D341Med (cell line): ENCODE measurements around the gene TOP2A.

Source experiments
- DNase-seq: peaks from one replicate; pipeline ENCODE4 v3.0.0; 2012; ENCODE audit warnings: low spot score

Gene TOP2A

DNA sequence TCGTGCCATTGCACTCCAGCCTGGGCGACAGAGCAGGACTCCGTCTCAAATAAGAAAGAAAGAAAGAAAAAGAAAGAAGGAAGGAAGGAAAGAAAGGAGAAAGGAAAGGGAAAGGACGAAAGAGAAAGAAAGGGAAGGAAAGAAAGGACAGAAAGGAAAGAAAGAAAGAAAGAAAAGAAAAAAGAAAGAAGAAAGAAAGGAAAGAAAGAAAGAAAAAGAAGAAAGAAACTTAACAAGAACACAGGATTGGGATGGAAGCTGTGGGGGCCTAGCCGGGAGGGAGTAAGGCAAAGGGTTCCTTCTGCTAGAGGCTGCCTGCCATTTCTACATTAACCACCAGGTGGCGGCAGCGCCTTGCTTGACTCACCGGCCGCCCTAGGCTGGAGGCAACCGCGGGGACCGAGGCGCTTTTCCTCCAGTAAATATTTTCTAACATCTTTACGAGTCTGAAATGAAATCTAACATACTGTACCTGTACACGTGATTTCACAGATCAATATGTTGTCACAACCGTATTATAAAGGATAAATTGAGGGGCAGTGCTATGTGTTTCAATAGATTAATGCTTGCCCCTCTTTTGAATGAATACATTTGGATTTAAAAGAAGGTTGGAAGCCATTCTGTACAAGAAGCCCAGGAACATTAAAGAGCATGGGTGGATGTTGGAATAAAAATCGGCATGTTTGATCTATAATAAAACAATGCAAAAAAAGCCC lies 59.2 kb downstream of the TOP2A start:
- peak; percentile 95 for DNase-seq

DNA sequence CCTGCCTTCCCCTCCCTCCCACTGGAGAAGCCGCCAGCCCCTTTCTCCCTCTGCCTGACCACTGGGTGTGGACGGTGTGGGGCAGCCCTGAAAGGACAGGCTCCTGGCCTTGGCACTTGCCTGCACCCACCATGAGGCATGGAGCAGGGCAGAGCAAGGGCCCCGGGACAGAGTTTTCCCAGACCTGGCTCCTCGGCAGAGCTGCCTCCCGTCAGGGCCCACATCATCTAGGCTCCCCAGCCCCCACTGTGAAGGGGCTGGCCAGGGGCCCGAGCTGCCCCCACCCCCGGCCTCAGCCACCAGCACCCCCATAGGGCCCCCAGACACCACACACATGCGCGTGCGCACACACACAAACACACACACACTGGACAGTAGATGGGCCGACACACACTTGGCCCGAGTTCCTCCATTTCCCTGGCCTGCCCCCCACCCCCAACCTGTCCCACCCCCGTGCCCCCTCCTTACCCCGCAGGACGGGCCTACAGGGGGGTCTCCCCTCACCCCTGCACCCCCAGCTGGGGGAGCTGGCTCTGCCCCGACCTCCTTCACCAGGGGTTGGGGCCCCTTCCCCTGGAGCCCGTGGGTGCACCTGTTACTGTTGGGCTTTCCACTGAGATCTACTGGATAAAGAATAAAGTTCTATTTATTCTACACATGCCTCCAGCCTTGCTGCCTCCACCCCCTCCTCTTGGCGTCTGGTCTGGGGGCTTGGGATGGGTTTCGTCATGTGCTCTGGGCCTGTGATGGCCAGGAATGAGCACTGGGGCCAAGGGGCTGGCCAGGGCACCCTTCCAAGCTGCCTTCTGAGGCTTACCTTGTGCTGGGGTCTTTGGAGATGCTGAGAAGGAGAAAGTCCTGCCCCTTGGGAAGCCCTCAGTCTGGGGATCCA lies 60.5 kb downstream of the TOP2A start:
- no peak for DNase-seq

DNA sequence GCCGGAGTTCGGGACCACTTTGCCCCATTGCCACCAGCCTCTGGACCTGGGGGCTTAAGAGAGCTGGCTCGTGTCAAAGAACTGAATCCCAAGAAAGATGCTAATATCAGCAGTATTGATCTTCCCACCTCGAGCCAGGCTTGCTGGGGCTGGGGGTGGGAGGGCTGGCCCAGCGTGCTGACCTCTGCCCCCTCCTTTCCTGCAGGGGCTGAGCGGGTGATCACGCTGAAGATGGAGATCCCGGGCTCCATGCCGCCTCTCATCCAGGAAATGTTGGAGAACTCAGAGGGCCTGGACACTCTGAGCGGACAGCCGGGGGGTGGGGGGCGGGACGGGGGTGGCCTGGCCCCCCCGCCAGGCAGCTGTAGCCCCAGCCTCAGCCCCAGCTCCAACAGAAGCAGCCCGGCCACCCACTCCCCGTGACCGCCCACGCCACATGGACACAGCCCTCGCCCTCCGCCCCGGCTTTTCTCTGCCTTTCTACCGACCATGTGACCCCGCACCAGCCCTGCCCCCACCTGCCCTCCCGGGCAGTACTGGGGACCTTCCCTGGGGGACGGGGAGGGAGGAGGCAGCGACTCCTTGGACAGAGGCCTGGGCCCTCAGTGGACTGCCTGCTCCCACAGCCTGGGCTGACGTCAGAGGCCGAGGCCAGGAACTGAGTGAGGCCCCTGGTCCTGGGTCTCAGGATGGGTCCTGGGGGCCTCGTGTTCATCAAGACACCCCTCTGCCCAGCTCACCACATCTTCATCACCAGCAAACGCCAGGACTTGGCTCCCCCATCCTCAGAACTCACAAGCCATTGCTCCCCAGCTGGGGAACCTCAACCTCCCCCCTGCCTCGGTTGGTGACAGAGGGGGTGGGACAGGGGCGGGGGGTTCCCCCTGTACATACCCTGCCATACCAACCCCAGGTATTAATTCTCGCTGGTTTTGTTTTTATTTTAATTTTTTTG lies 61.6 kb downstream of the TOP2A start:
- DNase-seq, result no peak

DNA sequence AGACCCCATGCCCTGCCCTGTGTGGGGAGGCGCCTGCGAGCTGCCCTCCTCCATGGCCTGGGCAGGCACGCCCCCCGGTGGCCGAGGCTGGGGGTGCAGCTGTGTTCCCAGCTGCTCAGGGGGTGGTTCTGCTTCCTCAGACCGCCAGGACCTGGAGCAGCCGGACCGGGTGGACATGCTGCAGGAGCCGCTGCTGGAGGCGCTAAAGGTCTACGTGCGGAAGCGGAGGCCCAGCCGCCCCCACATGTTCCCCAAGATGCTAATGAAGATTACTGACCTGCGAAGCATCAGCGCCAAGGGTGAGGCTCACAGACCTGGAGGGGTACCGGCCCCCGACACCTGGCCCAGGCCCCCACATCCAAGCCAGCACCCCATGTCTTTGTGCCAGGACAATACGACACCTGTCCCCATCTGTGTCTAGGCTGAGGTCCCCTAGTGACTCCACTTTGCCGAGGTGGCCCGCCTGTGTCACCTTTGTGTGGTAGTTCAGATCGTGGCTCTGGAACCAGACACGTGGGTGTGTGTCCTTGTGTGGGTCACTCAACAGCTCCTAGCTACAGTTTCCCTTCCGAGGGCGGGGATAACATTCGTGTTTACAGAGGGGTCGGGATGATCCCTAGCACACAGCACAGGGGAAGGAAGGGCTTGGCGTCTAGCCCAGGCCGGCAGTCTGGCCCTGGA lies 62.4 kb downstream of the TOP2A start:
- peak; percentile 95 for DNase-seq

DNA sequence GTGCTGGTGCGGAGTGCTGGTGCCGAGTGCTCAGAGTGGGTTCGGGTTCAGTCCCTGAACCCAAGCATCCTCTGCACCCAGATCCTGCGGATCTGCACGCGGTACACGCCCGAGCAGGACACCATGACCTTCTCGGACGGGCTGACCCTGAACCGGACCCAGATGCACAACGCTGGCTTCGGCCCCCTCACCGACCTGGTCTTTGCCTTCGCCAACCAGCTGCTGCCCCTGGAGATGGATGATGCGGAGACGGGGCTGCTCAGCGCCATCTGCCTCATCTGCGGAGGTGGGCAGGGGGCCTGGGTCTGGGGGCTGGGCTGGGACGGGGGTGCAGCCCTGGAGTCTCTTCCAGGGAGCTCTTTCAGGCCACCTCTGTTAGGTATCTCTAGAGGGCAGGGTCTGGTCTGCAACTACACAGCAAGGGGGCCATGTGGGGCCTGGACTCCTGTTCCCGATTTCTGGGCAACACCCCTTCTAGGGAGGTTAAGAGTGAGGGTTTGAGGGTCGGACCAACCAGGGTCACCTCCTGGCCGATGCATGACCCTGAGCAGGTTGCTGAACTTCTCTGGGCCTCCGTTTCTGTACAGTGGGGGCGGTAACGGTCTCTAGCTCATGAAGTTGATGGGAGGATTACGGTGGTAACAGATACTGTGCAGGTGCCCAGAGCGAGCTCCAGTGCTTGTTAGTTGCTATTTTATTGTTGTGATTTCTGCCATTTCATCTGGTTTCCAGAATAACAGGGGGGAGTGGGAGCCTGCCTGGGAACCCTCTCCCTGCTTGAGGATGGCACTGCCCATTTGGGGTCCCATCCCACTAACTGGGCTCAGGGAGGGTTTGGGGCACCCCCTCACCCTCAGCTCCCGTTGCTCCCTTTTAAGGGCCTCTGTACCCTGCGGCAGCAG lies 63.2 kb downstream of the TOP2A start:
- DNase-seq, result no peak

DNA sequence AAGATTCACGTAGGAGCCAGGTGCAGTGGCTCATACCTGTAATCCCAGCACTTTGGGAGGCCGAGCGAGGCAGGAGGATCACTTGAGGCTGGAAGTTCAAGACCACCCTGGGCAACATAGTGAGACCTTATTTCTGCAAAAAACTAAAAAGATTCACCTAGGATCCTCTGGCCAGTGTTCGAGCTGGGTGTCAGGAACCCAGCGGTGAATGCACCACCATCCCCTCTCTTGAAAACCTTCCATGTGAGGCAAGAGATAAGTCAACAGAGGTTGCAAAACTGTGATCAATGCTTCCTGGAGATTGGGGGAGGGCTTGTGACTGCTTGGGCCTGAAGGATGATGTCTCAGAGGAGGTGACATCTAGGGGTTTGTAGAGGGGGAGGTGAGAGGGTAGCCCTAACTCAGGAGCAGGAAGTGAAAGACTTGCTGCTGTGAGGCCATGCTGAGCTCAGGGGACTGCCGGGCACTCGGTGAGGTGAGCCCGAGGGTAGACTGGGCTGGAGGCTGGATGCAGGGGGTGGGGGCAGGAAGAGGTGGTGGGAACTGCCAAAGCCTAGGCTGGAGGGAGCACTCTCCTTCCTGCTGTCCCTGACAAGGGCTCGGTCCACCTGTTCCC lies 64.8 kb downstream of the TOP2A start:
- DNase-seq, result no peak

DNA sequence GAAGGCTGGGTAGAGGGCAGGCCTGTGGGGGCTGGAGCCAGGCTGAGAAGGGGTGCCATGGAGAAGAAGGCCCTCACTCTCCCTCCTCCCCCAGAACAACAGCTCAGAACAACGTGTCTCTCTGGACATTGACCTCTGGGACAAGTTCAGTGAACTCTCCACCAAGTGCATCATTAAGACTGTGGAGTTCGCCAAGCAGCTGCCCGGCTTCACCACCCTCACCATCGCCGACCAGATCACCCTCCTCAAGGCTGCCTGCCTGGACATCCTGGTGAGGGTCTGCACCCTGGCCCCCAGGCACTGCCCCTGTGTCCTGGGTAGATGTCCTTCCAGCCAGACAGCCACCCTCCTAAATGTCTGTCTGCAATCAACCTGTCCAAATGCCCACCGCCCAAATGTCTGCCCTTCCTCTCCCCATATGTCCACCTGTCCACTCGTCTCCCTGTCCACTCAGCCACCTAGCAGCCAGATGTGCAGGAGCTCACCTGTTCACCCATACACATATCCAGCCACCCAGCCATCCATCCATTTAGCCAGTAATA lies 65.4 kb downstream of the TOP2A start:
- DNase-seq, result no peak

DNA sequence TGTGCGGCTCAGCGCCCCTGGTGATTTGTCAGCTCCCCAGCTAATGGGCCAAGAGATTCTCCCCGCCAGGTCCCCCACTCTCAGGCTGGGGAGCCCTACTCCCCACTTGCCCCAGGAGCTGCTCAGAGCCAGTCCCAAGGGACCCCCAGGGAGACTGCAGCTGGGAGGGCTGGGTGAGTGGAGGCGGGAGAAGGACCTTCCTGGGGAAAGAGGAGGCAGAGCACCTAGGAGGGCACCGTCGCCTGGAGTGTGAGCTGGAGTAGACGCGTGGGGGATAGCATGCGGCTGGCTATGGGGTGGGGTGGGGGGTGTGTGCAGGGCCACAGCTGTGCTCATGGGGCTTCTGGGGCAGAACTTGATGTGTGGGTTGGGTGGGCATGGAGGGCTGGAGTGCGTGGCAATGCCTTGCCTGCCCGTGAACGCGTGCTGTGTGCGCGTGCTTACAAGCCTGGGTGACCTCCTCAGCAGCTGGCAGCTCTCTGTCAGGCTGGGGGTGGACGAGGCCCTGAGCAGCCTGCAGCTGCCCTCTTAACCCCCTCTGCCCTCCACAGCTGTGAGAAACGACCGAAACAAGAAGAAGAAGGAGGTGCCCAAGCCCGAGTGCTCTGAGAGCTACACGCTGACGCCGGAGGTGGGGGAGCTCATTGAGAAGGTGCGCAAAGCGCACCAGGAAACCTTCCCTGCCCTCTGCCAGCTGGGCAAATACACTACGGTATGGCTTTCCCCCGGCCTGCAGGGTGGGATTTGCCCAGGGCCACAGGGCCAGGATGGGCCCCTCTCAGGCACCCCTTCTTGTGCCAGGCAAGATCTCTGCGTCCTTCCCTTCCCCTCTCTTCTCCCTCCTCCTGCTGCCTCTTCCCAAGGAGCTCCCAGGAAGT lies 66.1 kb downstream of the TOP2A start:
- DNase-seq, result no peak

DNA sequence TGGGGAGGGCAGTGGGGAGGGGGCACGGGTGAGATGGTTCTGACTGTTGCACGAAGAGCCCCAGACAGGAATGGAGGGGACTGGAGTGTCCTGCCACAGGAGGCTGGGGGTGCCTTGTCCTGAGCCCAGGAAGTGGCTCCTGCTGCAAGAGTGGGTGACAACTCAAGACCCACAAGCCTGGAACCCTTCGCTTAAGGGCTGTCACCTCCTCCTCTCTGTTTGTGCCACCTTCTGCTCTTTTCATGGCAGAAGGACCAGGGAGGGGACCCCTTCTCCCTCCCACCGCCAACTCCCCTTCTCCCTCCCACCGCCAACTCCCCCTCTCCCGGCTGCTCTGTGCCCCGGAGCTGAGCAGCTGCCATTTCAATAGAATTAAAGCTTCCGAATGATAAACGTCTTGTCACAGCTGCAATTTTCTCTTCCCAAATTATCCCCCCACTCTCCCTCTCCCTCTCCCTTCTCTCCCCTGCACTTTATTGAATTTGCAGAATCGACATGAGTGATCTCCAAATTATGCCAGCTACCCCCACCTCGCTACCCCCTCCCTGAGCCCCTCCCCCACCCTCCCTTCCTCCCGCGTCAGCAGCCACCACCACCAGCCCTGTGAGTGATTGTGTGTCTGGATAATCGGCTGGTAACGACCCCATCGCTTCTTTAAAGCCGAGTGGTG lies 66.9 kb downstream of the TOP2A start:
- DNase-seq, result no peak

DNA sequence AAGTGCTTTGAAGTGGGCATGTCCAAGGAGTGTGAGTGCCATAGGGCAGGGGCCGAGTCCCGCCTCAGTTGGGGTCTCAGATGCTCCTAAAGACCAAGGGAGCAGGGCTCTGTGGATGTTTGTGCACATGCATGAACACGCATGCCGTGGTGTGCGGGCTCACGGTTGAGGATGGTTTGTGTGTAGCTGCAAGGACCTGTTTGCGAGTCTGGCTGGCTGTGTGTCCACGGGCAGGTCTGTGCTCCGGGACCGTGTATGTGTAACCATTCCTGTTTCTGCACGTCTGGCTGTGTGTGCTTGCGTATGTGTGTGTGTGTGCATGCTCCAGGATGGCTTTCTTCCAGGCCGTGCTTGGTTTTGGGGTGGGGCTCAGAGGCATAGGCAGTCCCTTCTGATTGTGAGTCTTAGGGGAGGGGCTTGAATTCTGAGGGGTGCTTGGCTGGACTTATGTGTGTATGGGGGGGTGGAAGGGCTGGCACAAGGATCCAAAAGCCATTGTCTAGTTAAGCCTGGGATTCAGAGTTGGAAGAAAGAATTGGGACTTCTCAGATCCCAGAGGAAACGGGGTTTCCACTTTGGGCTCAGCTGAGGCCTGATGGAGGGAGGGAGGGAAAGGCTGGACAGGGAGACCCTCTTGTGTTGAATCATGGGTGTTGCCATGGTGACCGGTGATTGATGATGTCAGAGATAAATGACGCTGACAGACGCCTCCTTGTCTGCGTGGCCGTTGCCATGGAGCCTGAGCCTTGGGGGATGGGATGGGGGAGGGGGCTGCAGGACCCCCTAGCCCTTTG lies 67.6 kb downstream of the TOP2A start:
- DNase-seq, result no peak

DNA sequence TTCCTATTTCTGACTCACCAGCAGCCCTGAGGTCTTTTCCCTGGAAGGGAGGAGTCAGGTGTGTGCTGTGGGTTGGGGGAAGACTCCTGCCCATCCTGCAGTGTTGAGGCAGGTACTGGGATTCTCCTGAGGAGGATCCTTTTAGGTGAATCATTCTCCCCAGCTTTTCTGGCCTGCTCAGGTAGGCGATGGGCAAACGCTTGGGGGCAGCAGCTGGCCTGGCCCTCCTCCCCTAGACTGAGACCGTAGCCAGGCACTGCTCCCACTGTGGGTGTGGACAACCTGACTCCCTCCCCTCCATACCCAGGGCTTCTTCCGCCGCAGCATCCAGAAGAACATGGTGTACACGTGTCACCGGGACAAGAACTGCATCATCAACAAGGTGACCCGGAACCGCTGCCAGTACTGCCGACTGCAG lies 68.2 kb downstream of the TOP2A start:
- no peak for DNase-seq

DNA sequence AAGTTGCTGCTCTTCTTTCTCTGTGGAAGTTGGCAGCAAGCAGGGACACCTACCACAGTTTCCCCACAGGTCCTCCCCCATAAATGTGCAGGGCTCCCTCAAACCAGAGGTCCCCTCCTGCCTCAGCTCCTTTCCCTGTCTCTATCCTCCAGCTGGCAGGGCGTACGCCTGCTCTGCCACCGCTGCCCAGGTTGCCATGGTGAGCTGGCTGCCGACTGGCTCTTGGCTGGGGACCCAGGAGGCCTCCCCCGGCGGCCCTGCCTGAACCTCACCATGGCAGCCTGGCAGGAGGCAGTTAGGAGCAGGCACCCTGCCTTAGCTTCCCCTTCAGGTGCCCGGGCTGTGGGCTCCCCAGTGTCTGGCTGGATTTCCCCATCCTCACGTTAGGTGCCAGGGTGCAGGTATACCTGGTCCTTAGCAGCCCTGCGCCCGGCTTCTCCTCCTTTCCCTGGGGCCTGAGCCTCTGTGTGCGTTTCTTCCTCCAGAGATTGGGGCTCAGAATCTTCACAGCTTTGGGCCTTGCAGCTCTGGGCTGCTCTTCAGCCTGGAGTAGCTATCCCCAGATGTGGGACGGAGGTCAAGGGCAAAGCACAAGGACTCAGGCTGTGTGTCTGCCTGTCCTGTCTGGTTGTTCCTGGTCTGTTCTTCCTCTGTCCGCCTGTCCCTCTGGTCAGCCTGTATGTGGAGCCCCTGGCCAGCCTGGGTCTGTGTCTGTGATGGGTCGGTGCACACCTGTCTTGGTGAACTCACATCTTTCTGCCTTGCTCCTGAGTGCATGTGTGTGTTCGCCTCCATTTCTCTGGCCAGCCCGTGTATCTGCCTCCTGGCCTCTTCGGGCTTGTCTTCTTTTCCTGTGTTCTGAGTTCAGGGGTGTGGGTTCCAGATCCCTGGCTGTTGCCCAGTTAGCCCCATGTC lies 68.9 kb downstream of the TOP2A start:
- DNase-seq, result no peak

DNA sequence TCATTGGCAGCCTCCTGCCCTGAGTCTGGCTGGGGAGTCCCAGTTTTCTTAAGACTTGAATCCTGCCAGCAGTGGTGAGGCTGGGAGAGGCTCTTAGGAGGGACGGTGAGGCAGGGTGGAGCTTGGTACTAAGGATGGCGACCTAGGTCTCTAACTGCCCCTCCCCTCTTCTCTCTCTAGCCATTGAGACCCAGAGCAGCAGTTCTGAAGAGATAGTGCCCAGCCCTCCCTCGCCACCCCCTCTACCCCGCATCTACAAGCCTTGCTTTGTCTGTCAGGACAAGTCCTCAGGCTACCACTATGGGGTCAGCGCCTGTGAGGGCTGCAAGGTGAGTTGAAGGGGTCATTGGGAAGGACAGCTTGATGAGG lies 69.6 kb downstream of the TOP2A start:
- no peak for DNase-seq

DNA sequence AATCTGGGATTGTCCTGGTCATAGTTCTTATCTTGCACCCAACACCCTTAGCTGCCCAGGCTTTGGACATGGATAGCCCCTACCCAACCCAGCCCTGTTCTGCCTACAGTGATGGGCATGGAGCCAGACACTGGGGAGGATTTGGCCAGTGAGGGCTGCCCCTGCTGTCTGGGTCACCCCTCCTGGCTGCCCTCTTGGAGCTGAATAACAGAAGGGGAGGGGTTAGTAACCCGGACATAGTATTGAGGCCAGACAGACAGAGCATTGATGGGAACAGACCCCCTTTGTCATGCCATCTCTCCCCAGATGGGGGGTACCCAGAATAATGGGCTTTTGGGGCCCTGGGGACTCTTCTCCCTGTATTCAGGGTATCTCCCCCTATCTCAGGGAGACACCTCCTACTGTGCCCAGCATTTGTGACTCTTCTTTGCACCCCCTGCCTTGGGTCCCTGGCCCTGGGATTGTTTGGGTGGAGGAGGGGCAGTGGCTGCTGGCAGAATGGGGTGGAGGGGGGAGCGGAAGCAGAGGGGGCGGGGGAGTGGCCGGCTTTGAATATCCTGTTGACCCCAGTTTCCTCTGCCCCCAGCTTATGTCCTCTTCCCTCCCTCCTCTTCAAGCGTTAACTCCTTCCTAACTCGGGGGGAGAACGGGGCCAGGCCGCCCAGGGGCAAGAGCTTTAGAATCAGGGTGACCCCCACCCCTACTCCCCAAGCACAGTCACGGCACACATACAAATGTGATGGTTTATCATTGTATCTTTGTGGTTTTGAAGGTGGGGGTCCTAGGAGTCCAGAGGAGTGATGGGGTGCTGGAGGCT lies 70.2 kb downstream of the TOP2A start:
- DNase-seq, result no peak

DNA sequence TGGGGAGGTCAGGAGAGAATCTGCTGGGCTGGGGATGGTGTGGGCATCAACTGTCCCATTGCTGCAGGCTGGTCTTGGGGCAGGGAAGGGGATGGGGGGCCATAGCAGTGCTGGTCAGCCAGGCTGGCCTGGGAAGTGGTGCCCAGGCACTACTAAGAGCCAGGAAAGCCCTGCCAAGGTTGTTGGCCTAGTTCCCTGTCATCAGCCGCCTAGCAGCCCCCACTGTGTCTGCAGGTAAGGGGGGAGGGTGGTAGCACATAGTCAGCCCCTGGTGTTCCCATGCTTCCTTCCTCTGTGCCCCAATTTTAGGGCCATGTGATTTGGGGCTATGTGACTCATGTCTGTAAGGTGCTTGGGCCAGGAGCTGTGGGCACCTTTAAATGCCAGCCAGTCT lies 70.9 kb downstream of the TOP2A start:
- DNase-seq, result no peak
